AG04449 (cell line): ENCODE results near the gene MPND.
"Not testable (repeated sequence)": the region's sequence is repeated elsewhere in the genome, so short reads cannot be mapped to it uniquely, and the experiment has no call there.

Experiments used
- CTCF ChIA-PET: fragments of 350-600 bp; formaldehyde crosslinking; extraction: SDS; loops from one replicate; lab custom pipeline; 2021; ENCODE audit warnings: antibody characterized with exemption; lab: Yijun Ruan, JAX
- POLR2A ChIA-PET: fragments of 400-600, 350-600 bp; formaldehyde crosslinking; extraction: SDS; loops from one replicate; lab custom pipeline; 2020; ENCODE audit warnings: antibody characterized with exemption, inconsistent platforms; lab: Yijun Ruan, JAX
- DNase-seq: peaks from one replicate; pipeline ENCODE4 v3.0.0-alpha.2; 2010; ENCODE audit warnings: low read depth, low spot score
- H3K4me3 ChIP-seq: 2 replicates; pipeline ENCODE4 v1.5.1; 2011; ENCODE audit warnings: low read depth, mild to moderate bottlenecking, control low read depth, low read length
- CTCF ChIP-seq: IDR thresholded peaks from one replicate; pipeline ENCODE4 v1.5.1; 2011; ENCODE audit warnings: mild to moderate bottlenecking, moderate library complexity, low read length, control low read depth, inconsistent platforms; ENCODE audit not compliant: insufficient read depth; ENCODE audit errors: missing control alignments

MPND gene

DNA sequence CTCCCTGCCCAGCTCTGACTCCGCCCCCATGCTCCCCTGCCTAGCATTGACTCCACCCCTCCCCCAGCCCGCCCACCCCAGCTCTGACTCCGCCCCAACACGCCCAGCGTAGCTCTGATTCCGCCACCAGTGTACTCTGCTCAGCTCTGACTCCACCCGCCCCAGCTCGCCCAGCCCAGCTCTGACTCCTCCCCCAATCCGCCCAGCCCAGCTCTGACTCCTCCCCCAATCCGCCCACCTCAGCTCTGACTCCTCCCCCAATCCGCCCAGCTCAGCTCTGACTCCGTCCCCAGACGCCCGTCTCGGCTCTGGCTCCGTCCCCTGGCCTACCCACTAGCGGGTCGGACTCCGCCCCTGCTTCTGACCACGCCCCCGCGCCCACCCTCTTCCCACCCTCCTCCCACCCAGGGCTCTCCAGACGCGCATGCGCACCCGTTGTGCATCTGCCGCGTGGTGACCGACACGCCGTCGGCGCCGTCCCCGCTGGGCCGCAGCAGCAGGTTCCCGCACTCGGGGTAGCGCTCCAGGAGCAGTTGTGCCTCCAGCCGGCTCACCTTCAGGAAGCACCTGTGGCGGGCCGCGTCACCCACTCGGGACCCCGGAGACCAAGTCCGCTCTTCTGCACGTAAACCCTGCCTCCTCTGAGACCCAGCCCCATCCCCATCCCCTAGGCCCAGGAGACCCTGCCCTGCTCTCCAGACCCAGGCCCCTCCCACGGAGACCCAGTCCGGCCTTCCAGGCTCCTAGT is 14.9 kb upstream of the MPND start:
- ChIA-PET CTCF (interaction anchor here (0.9 to 1.0 kb wide), 2 partner anchors 15 to 24 kb away, joined by 3 to 6 read pairs; partner anchors contain the start of gene MPND), POLR2A (interaction anchor here (1.1 kb wide), 1 partner anchor 14 kb away, joined by 6 read pairs; the partner anchor contains the start of gene MPND)
- H3K4me3 ChIP-seq, result peak overlapping the region; percentile 72
- peak; percentile 65 for DNase-seq
- TF ChIP-seq CTCF, result no peak

DNA sequence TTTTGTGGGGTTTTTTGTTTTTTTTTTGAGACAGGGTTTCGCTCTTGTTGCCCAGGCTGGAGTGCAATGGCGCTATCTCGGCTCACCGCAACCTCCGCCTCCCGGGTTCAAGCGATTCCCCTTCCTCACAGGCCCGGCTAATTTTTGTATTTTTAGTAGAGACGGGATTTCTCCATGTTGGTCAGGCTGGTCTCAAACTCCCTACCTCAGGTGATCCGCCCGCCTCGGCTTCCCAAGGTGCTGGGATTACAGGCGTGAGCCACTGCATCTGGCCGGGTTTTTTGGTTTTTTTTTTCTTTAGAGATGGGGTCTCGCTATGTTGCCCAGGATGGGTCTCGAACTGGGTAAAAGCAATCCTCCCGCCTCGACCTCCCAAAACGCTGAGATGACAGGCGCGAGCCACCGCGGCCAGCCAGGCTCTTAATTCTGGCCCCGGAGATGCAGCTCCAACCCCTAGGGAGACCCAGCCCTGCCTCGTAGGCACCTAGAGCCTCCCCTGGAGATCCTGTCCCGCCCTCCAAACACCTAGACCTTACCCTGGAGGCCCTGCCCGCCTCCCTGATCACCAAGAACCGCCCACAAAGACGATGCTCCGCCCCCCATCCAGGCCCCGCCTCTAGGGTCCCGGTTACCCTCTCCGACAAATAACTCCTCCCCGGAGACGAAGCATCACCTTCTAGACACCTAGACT is 14.2 kb upstream of the MPND start:
- DNase-seq, POLR2A ChIA-PET, CTCF ChIA-PET: not testable (repeated sequence)
- peak overlapping the region; percentile 72 for H3K4me3 ChIP-seq

DNA sequence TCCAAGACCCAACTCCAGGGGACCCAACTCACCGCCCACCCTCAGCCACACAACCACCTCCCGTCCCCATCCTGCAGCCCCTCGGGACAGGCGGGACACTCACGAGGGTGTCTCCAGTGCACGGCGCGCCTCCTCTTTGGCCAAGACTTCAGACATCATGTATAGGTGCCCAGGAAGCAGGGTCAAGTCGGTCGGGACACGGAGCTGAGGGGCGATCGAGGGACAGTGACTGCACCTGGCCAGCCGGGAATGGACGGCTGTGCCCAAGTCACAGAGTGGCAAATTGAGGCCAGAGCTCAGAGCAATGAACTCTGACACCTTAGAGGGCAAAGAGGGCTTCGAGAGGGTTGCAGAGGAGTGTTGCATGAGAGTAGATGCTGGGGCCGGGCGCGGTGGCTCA is 13.5 kb upstream of the MPND start:
- H3K4me3 ChIP-seq, result no peak overlapping the region
- TF ChIP-seq CTCF, result no peak
- ChIA-PET CTCF (no interaction called here), POLR2A (no interaction called here)
- no peak for DNase-seq

DNA sequence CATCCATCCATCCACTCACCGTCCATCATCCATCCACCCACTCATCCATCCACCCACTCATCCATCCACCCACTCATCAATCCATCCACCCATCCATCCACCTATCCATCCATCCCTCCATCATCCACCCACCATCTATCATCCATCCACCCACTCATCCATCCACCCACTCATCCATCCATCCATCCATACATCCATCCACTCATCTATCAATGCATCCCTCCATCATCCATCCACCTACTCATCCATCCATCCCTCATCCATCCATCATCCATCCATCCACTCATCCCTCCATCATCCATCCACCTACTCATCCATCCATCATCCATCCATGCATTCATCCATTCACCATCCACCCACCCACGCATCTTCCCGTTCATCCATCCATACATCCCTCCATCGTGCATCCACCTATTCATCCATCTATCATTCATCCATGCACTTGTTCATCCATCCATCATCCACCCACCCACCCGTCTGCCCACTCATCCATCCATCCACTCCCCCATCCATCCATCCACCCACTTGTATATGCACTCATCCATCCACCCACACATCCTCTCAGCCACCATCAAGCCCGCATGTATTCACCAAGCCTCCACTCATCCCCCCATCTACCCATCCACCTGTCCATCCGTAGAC is 8.3 kb upstream of the MPND start:
- CTCF ChIA-PET, result no interaction called here
- DNase-seq, result no peak
- POLR2A ChIA-PET, result no interaction called here
- H3K4me3 ChIP-seq, result no peak overlapping the region
- TF ChIP-seq CTCF, result no peak

DNA sequence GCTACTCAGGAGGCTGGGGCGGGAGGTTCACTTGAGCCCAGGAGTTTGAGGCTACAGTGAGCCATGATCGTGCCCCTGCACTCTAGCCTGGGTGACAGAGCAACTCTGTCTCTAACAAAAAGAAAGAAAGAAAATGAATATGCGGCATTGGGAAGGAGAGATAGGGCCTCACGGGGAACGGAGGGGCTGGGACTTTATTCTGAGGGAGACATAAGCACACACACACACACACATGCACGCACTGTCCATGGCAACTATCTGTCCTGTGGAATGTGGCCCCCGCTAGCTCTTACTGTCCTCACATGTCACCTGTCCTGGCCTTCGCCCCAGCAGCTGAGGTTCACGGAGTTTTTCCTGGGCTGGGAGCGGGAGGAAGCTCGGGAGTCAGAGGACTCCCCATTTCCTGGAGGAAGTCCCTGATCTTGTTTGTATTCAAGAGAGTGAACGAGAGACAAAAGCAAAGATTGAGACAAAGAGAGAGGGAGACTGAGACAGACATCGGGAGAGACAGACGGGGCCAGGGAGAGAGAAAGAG is 5.4 kb upstream of the MPND start:
- no peak for DNase-seq
- CTCF ChIA-PET, result interaction anchor here (2.7 kb wide), 1 partner anchor 15 kb away, joined by 18 read pairs; no protein-coding TSS in a partner anchor
- TF ChIP-seq CTCF, result no peak
- H3K4me3 ChIP-seq, result peak overlapping the region; percentile 48
- POLR2A ChIA-PET, result no interaction called here

DNA sequence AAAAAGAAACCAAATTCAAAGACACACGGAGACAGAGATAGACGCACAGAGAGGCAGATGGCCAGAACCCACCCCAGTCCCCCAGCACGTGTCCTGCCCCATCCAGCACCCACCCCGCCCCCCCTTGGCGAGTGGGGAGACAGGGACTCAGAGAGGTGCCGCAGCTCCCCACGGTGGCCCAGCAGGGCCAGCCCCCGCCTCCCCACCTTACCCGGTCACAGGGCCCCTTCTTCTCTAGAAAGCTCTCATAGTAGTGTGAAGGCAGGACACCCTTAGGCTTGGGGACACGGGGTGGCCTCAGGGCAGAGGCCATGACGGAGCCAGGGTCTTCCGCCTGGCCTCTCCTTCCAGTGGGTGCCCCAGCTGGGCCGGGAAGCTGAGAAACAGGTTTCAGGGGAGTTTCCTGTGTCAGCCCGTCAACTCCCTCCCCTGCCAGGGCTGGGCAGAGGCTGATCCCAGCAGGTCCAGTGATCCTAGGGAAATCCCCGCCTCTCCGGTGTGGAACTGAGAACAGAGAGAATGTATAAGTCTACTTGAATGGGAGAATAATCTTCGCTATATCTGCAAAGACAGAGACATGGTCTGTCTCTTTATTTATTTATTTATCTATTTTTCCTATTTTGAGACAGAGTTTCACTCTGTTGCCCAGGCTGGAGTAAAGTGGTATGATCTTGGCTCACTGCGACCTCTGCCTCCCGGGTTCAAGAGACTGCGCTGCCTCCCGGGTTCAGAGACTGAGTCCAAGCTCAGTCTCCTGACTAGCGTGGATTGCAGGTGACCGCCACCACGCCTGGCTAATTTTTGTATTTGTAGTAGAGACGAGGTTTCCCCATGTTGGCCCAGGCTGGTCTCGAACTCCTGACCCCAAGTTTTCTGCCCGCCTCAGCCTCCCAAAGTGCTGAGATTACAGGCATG is 4.7 kb upstream of the MPND start, which contains the start of gene STAP2:
STAP2 (minus strand) TSS at position 387 of the 915 bp plus-strand sequence; CDS start at position 313, 74 bp downstream.
- no peak for DNase-seq
- TF ChIP-seq CTCF, result no peak
- CTCF ChIA-PET, result interaction anchor here (2.7 kb wide), 1 partner anchor 14 kb away, joined by 18 read pairs; no protein-coding TSS in a partner anchor
- H3K4me3 ChIP-seq, result peak within 1 kb of the TSS; percentile 48
- POLR2A ChIA-PET, result no interaction called here
